Hematopoietic multipotent progenitor cell treated with erythropoietin and hydrocortisone succinate and interleukin-3 and kit ligand, for 17 days (in vitro differentiated cells): ENCODE data around the gene NAA60.

ENCODE experiments used
- DNase-seq: peaks from one replicate; pipeline ENCODE4 v3.0.0-alpha.2; 2015; ENCODE audit warnings: low spot score

Gene NAA60

GRCh38 chr16:3443108-3444031 lies at the start of gene NAA60, which contains the start of gene ZNF597:
Gene NAA60, plus strand, starts transcription at chr16:3443680. Its CDS starts 32,548 bp downstream, at chr16:3476228.
Gene ZNF597, minus strand, starts transcription at chr16:3443504. Its CDS starts 351 bp downstream, at chr16:3443153.
- peak; percentile 88 for DNase-seq

DNA sequence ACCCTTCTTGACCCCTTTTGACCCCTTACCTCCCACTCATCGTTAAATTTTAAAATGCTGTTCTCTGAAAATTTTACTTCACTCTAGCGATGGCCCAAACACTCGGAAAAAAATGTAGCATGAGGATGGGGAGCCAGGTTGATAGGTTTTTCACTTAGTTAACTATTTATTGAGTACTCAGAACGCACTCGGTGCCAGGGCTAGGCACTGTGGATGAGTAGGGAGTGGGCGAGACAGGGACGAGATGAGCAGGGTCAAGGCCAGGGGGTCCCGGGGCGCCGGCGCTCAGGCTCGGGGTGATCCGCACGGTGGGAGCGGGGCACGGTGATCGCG lies 43.1 kb upstream of the NAA60 start:
- DNase-seq = no peak

GRCh38 chr16:3400779-3401688 lies 42.4 kb upstream of the NAA60 start, which contains the start of the genes ZNF174 and ZSCAN32:
Gene ZNF174, plus strand, starts transcription at chr16:3401215. Its CDS starts 790 bp downstream, at chr16:3402005.
Gene ZSCAN32, minus strand, starts transcription at chr16:3401004. Its CDS starts 3,447 bp downstream, at chr16:3397557.
- DNase-seq = peak; percentile 99

GRCh38 chr16:3401719-3402397 lies 41.6 kb upstream of the NAA60 start:
- DNase-seq = no peak

GRCh38 chr16:3408561-3409197 lies 34.8 kb upstream of the NAA60 start:
- no peak for DNase-seq

DNA sequence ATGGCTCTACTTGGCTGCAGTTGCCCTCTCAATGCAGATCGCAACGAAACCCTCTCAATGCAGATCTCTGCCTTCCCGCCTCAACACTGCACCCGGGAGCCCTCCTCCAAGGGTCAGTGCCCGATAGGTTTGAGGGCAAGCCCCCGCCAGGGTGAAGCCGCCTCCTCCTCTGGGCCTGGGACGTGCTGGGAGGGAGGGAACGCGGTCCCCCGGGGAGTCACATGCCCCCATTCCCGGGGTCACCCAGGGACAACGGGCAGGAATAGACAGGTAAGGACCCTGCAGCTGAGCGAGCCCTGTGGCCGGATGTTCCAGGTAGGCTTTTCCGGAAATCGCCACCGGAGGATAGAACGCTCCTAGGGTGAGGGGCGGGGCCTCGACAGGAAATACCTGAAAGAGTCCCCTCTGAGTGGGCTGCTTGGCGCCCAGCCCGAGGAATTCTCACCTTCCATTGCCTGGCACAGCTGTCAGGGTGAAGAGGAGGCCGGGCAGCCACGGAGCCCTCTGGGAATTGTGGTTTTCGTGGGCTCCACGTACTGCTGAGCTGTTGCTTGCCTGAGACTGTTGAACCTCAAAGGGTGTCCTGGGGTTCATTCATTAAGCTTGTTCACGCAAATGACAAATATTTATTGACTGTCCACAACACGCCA lies 29.6 kb upstream of the NAA60 start:
- no peak for DNase-seq

- no peak for DNase-seq
These were observed 11.7 kb upstream of the NAA60 start for GRCh38 chr16:3431779-3432219.

- DNase-seq = no peak
These were observed 9.1 kb upstream of the NAA60 start for GRCh38 chr16:3434373-3434772.

DNA sequence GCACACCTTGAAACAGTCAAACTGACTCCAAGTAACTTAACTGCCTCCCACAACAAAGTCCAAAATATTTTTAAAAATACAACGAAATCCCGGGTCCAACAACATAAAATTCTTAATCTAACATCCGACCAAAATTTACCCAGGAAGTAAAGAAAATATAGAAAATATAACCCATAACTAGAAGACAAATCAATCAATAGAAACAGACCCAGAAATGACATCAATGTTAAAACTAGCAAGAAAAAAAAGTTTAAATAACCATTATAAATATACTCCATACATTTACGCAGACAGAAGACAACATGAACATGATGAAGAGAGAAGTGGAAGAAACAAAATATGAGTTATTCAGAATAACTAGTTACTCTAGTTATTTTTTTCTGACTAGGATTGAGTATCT lies 3.8 kb upstream of the NAA60 start:
- no peak for DNase-seq

DNA sequence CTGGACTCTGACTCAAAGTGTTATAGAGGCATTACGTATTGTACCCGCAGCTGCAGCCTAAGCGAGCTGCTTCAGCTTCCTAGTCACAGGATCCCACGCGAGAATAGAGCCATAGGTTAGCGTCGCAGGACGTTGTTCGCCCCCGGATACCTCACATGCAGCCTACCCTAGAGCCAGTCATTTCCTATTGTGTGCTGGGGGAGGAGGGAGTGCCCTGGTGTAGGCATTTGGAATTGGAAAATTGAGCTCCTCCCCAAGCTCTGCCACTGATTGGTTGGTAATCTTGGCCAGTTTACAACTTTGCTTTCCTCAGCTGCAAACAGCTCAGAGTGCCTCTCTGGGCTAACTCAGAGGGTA lies 530 bp downstream of the NAA60 start:
- DNase-seq = peak; percentile 34

DNA sequence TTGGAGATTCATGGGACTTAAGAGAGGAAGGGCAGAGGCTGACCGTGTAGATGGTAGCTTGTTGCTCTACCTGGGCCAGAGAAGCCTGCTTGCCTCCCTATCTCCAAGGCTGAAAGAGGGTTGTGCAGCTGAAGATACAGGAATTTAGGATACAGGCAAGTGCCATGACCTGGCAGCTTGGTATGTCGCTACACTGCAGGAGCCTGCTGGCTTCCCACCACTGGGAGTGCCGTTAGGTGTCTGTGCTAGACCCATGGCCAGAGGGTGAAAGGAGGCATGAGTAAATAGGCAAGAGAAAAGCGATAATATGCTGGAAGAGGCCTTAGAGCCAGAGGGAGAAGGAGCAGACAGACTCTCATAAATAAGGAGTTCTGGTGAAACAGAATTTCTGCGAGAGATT lies 10.6 kb downstream of the NAA60 start:
- DNase-seq = no peak

DNA sequence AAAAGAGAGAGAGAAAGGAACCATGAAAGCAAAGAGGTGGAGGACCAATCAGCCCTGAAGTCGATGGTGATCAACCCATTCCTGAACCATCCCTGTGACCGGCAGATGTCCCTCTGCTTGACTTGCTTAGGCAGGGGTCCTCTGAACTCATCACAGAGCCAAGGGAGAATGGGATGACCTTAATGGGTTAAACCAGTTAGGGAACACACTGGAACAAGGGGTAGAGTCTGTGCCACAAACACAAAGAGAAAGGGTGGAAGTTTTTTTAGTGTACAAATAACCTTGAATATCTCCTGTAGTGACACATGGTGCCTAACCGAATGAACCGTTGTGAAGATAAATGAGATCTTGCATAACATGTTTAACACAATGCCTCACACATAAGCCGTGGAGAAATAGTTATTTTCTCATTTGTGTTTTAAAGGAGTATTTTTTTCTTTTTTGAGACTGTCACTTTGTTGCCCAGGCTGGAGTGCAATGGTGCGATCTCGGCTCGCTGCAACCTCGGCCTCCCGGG lies 11.2 kb downstream of the NAA60 start:
- DNase-seq = no peak

DNA sequence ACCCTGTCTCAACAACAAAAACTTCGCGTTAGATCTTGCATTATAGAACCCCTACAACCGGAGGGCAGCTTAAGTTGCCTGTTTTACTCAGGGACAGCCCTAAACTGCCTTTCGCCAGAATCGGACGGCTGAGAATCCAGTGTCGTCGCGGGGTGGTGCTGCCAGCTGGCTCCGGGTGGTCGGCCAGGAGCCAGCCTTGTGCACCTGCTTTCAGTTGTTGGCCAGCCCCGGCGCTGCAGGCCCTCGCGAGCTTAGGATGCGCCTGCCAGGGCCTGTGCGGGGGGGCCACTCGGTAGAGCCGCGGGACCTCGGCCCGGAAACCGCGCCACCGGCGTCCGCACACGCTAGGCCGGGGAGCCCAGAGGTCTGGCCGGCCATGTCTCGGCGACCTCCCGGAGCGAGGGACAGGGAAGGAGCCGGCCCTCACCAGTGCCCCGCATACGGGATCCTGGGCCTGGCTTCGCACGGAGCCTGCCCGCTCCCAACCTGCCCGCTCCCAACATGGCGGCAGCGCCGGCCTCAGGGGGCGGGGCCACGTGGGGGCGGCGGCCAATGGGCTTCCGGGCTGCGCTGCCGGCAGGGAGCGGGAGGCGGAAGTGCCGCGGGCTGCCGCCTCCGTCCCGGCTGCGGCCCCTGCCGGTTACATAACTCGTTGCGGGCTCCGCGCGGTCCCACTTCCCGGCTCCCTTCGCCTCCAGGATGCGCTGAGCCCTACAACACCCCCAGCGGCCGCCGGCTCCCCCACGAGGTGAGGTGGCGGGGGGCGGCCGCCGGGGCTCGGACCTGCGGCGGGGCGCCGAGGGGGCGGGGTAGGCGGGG lies 14.2 kb downstream of the NAA60 start:
- peak; percentile 93 for DNase-seq

DNA sequence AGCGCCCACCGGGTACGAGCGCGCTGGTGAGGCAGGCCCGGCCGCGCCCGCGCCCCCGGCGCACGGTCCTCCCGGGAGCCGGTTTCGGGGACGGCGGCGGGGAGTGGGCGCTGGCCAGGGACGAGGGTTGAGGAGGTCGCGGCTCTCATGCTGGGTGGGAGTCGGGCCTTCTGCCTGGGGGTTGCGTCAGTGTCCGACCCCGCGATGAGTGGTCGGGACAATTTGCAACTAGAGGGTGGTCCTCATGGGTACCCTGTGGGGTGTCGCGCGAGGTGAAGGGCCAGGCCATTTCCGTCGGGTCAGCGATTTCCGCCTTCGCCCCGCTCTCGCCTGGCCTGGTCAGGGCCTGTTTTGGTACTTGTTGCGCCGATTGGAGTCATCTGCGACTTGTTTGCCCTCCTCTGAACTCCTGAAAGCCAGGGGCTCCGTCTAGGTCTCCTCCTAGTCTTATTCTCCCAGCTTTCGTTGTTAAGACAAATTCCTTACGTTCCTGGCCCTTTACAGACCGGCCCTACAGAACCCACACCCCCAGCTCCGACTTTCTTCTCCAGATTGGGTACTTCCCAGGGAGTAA lies 14.9 kb downstream of the NAA60 start:
- DNase-seq = peak; percentile 45

- DNase-seq = peak; percentile 56
These were observed 15.4 kb downstream of the NAA60 start for GRCh38 chr16:3458852-3459361.

DNA sequence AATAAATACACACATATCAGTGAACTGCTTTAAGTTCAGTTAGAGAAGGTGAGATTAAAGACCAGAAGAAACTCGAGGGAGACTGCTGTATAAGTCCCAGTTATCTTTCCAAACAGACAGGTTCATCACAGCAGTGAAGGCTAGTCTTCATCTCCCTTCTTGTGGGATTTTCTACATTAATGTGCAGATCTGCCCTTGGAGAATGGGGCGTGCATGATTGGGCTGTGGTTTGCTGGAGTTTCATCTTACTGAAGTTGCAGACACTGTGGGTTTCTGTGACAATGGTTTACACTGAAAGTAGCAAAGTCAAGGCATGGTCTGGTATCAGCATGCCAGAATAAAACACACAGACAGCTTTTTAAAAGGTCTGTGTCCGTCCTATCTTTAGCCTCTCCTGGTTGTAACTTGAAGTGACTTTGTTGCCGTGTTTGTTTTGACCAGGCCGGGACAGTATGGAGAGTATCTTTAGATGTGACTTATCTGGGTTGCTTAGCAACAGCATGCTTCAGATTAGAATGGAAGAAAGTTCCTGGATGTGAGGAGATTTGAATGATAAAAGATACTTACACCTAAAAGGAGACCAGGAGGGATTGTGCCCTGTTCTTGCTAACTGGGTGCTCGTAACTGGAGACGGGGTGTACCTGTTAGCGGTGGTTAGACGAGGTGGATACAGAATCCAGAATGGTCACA lies 16.1 kb downstream of the NAA60 start:
- DNase-seq = peak; percentile 37

GRCh38 chr16:3460121-3460520 lies 16.6 kb downstream of the NAA60 start:
- DNase-seq = peak; percentile 29

GRCh38 chr16:3460585-3460984 lies 17.1 kb downstream of the NAA60 start:
- DNase-seq = no peak

GRCh38 chr16:3461151-3461550 lies 17.7 kb downstream of the NAA60 start:
- DNase-seq = peak; percentile 67
